Epithelial cell of esophagus (primary cell): ENCODE results near the gene IGFL4.
A peak's percentile ranks its signal among the peaks of the same experiment; 100 is the strongest.

Experiments
- DNase-seq: peaks from one replicate; pipeline ENCODE4 v3.0.0; 2010; ENCODE audit warnings: low read depth
- H3K4me3 ChIP-seq: 2 replicates; pipeline ENCODE4 v1.5.1; 2011; ENCODE audit warnings: mild to moderate bottlenecking, low read length, control low read depth
- CTCF ChIP-seq: IDR thresholded peaks from 2 replicates; pipeline ENCODE4 v1.5.1; 2011; ENCODE audit warnings: low read depth, mild to moderate bottlenecking, low read length, control low read depth, inconsistent platforms; ENCODE audit not compliant: insufficient read depth; ENCODE audit errors: missing control alignments

Gene IGFL4

GRCh38 chr19:45994998-45995714 is 45.6 kb downstream of the IGFL4 start, which contains the start of gene CCDC61:
TSS of gene CCDC61 (plus strand) at chr19:45995467. CDS start at chr19:46003019, 7,552 bp downstream.
- H3K4me3 ChIP-seq: peak within 1 kb of the TSS; percentile 99
- DNase-seq: peak; percentile 99
- TF ChIP-seq CTCF: no peak

- TF ChIP-seq CTCF: no peak
- peak; percentile 49 for DNase-seq
- peak overlapping the region; percentile 71 for H3K4me3 ChIP-seq
Observed at GRCh38 chr19:45994456-45994997, 46.3 kb downstream of the IGFL4 start.

GRCh38 chr19:45990113-45990728 is 50.6 kb downstream of the IGFL4 start:
- H3K4me3 ChIP-seq: no peak overlapping the region
- no peak for DNase-seq
- TF ChIP-seq CTCF: no peak
